GM18511 (cell line): ENCODE data around the gene ADARB2.

Experiments
- ATAC-seq: cut with Tn5 transposase; IDR thresholded peaks from one replicate; pipeline ENCODE4 v1.9.1; 2021; ENCODE audit warnings: mild to moderate bottlenecking, moderate library complexity; ENCODE audit not compliant: unreplicated experiment

The ADARB2 gene

DNA sequence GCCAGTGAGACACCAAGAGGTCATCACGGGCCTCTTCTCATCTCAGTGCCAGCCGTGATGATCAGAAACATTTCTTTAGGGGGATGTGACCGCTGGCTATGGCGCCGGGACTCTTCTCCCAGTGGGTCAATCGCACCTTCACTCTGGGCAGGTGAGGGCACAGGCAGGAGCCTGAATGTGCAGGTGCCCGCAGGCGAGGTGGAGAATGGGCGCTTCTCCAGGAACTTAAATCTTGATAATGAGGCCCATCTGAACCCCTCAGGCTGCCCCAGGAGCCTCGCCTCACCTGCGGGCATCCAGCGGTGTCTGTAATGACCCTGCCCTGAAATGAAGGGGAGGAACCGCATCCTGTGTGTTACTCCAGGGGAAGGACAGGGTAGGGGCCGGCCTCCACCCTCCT, 204.7 kb downstream of the ADARB2 start:
- no peak for ATAC-seq

DNA sequence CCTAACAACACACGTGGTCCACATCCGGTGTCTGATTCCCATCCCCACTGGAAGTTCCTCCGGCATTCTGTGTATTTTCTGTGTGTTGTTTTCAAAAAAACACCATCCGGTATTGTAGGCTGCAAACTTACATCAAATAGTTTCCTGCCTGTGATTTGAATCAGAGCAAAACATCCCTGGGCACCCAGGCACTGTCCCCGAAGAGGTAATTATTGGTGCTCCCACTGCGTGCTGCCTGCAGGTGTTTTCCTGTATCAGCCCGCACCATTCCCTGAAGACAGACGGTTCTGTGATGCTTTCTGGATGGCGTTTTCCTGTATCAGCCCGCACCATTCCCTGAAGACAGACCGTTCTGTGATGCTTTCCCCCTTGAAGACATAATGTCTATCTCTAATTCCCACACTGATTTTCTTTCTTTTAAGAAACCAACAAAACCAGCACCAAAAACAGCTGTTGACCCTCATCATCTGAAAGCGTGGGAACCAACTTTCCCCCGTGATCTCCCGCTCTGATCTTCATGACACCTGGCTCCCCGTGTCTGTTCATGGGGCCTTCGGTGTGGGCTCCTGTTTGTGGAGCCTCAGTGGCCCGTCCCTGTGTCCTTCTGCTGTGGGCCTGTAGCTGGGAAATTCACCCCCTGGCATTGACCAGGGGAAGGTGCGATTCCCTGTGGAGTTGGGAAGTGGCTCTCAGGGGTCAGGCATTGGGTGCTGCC, 205.3 kb downstream of the ADARB2 start:
- no peak for ATAC-seq

- no peak for ATAC-seq
Measured at GRCh38 chr10:1530871-1531517, 206.3 kb downstream of the ADARB2 start.

- ATAC-seq = no peak
Measured at GRCh38 chr10:1529806-1530413, 207.4 kb downstream of the ADARB2 start.

- ATAC-seq = no peak
Measured at GRCh38 chr10:1527951-1528350, 209.4 kb downstream of the ADARB2 start.

- peak; percentile 96 for ATAC-seq
Measured at GRCh38 chr10:1526436-1527055, 210.8 kb downstream of the ADARB2 start.

GRCh38 chr10:1525354-1526162, 211.8 kb downstream of the ADARB2 start:
- no peak for ATAC-seq

DNA sequence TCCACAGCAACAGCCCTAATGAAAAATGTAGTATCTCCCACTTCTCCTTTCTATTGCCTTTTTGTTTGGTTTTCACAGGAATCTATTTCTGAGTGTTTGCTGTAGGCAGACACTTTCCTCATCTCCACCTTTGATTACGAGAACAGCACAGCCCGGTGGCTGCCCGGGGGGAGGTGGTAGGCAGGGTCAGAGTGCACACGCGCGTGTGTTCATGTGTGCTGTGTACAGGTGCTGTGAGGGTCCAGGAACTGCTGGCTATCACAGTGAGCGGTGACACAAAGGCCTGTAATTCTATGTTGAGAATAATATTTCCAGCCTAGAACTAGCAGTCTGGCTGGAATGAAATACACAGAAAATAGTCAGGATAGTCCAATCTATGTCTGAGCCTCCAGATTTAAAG, 212.8 kb downstream of the ADARB2 start:
- ATAC-seq = no peak

DNA sequence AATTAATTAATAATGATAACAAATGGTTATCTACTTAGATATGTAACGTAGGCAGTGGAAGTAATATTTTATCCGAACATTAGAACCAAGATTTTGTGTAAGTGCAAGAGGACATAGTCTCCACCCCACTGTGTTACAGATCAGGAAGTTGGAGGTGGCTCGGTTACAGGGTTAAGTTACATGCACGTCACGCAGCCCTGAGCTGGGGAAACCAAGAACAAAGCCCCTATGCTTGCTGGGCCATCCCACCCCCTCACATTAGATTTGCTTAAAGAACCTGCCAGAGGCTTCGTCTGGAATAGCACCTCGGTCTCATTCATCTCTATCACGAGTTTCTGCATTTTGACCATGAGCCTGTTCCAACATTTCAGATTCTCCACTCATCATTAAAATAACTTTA, 214.1 kb downstream of the ADARB2 start:
- ATAC-seq = no peak

GRCh38 chr10:1522237-1522636, 215.1 kb downstream of the ADARB2 start:
- ATAC-seq = no peak

GRCh38 chr10:1521741-1522140, 215.6 kb downstream of the ADARB2 start:
- no peak for ATAC-seq

GRCh38 chr10:1520909-1521565, 216.3 kb downstream of the ADARB2 start:
- no peak for ATAC-seq

- no peak for ATAC-seq
Measured at GRCh38 chr10:1519391-1519790, 217.9 kb downstream of the ADARB2 start.

- ATAC-seq = no peak
Measured at GRCh38 chr10:1517684-1518083, 219.6 kb downstream of the ADARB2 start.

DNA sequence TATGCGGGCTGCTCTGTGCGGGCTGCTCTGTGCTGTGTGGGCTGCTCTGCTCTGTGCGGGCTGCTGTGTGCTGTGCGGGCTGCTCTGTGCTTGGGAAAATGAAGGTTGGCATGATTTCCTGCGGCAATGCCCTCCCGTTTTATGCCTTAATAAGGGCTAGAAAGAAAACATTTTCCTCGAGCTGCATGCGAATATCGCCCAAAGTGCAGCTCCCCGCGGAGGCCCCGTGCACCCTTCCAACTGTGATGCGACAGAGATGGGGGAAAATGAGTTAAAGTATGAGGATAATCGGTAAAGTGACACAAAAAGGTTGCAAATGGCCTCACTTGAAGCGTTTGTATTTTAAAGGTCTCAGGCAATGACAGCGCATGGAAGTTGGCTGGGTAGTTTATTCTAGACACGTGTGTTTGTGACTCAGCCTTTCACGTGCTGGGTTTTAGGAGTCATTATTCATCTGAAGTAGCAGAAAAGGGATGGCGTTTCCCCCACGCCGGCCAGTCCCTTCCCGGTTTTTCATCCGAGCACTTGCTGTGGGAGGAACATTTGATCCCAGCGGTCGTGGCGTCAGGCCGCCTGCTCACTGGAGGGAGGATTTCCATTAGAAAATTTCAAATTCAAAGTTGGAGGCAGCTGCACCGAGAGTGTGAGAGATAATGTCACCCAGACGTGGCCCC, 220.7 kb downstream of the ADARB2 start:
- ATAC-seq = no peak

GRCh38 chr10:1515780-1516491, 221.4 kb downstream of the ADARB2 start:
- ATAC-seq = no peak

DNA sequence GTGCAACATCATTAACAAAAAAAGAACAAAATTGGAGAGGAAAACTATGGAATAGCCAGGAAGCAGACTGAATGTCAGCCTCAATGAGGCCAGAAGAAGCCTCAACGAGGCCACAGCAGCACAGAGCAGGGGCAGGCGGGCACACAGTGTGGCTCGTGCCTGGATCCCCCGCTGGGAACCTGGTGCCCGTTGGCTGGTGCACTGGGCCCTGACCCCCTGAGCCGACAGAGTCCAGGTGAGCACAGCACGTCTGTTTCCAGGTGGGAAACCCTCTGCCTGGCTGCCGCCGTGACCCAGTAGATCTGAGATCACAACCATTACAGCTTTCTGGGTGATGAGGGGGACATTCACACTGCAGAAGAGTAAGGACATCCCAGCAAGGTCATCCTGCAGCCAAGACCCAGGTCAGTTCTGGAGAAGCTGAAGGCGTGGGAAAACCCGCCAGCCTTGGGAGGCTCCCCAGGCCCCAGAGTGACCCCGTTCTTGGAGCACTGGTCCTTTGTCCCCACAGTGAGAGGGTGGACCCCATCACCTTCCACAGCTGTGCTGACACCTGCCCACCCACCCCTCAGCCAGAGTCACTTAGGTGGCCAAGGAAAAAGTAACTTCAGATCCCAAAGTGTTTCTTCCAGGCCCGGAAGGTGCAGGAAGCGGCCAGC, 222.1 kb downstream of the ADARB2 start:
- no peak for ATAC-seq

- ATAC-seq = no peak
Measured at GRCh38 chr10:1514681-1515080, 222.6 kb downstream of the ADARB2 start.

- no peak for ATAC-seq
Measured at GRCh38 chr10:1513221-1513620, 224.1 kb downstream of the ADARB2 start.
